ENCODE results near the gene OAS2.

DNA sequence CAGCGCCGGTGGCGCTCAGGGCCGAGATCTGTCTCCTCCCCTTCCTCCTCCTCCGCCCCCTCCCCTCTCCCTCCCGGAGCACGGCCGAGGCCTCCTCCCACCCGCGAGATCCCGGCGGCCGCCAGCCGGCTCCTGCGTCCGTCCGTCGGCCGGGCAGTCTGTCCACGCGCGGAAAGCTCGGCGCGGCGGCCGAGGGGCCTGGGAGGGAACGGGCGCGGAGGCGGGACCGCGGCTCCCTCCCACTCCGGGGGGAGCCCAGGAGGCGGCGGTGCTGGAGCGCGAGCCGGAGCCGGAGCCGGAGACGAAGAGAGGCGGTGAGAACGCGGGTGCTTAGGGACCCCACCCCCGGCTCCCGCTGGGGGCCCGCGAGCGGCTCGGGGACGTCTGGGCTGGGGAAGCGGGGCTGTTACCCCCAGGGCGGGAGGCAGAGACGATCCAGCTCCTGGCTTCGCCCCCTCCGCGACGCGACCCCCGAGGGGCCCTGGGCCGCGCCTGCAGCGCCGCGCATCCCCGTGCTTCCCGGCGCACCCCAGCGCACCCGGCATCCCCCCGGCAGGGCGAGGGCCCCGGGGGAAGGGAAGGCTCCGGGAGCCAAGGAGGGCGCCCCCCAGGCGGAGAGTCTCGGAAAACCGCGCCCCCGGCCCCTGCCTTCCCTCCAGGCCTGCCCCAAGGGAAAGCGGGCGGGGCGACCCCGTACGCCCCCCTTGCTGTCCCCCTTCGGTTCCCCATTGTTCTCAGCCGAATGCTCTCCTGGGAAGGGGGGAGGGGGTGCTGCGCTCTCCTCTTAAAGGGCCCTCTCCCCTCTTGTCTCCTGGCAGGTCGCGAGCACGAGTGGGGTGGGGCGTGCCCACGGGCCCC, 78.5 kb downstream of the OAS2 start, which contains the start of gene DTX1:
- TF ChIP-seq, protein P1, sequence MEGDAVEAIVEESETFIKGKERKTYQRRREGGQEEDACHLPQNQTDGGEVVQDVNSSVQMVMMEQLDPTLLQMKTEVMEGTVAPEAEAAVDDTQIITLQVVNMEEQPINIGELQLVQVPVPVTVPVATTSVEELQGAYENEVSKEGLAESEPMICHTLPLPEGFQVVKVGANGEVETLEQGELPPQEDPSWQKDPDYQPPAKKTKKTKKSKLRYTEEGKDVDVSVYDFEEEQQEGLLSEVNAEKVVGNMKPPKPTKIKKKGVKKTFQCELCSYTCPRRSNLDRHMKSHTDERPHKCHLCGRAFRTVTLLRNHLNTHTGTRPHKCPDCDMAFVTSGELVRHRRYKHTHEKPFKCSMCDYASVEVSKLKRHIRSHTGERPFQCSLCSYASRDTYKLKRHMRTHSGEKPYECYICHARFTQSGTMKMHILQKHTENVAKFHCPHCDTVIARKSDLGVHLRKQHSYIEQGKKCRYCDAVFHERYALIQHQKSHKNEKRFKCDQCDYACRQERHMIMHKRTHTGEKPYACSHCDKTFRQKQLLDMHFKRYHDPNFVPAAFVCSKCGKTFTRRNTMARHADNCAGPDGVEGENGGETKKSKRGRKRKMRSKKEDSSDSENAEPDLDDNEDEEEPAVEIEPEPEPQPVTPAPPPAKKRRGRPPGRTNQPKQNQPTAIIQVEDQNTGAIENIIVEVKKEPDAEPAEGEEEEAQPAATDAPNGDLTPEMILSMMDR (conservative IDR thresholded peaks at IDR 0.05 in 1 of 2, IDR thresholded peaks at IDR 0.05 in 1 of 2; ENCODE audit: low read depth in 1 of 2, low read length in 2 of 2): no peak
- no peak for TF ChIP-seq EZH2 (IDR thresholded peaks at IDR 0.05; ENCODE audit: low read length, missing control alignments)

Data from fibroblast of lung (primary cell).